GM10266 (cell line): ENCODE data around the gene CTDP1.

Experiments
- DNase-seq: peaks from one replicate; pipeline ENCODE4 v3.0.0; 2012; ENCODE audit errors: extremely low spot score
- TF ChIP-seq, protein P1 (sequence below): IDR thresholded peaks from 2 replicates; pipeline ENCODE4 v1.5.1; 2012; ENCODE audit warnings: mild to moderate bottlenecking, low read depth; ENCODE audit not compliant: control insufficient read depth, insufficient read depth; ENCODE audit errors: missing control alignments

Gene CTDP1

DNA sequence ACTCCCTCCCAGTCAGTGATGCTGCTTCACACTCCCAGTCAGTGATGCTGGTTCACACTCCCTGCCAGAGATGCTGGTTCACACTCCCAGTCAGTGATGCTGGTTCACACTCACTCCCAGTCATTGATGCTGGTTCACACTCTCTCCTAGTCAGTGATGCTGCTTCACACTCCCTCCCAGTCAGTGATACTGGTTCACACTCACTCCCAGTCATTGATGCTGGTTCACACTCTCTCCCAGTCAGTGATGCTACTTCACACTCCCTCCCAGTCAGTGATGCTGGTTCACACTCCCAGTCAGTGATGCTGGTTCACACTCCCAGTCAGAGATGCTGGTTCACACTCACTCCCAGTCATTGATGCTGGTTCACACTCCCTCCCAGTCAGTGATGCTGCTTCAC, 83.8 kb downstream of the CTDP1 start:
- TF ChIP-seq, protein P1, sequence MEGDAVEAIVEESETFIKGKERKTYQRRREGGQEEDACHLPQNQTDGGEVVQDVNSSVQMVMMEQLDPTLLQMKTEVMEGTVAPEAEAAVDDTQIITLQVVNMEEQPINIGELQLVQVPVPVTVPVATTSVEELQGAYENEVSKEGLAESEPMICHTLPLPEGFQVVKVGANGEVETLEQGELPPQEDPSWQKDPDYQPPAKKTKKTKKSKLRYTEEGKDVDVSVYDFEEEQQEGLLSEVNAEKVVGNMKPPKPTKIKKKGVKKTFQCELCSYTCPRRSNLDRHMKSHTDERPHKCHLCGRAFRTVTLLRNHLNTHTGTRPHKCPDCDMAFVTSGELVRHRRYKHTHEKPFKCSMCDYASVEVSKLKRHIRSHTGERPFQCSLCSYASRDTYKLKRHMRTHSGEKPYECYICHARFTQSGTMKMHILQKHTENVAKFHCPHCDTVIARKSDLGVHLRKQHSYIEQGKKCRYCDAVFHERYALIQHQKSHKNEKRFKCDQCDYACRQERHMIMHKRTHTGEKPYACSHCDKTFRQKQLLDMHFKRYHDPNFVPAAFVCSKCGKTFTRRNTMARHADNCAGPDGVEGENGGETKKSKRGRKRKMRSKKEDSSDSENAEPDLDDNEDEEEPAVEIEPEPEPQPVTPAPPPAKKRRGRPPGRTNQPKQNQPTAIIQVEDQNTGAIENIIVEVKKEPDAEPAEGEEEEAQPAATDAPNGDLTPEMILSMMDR: no peak
- no peak for DNase-seq

GRCh38 chr18:79764131-79764530, 84.5 kb downstream of the CTDP1 start:
- TF ChIP-seq, protein P1: no peak
- DNase-seq: no peak

DNA sequence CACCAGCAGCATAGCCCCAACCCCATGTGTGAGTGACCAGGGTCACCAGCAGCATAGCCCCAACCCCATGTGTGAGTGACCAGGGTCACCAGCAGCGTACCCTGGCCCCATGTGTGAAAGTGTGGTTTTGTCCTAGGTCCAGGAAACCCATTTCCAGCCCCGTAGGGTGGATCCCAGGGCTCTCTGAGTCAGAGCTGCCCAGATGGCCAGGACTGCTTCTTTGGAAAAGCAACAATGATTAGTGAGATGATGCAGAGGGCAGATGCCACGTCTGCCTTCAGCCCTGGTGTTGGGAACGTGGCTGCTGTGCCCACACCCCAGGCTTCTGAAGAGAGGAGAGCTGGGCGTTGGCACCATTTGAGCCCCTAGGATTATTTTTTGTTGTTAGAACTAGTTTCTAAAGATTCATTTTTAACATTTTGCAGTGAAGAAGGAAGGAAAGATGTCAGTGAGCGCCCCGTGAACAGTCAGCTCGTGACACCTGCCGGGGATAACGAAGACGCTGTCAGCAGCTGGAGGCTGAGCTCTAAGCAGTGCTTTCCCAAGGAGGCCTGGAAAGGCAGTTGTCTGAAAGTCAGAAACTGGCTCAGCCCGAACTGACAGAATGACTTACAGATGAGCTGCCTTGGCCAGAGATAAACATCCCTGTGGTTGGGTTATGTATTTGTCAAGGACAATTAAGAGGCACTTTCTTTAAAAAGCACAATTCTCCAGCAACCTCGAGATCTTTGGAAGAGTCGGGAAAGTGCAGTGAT, 86.1 kb downstream of the CTDP1 start:
- no peak for DNase-seq
- TF ChIP-seq, protein P1: no peak

DNA sequence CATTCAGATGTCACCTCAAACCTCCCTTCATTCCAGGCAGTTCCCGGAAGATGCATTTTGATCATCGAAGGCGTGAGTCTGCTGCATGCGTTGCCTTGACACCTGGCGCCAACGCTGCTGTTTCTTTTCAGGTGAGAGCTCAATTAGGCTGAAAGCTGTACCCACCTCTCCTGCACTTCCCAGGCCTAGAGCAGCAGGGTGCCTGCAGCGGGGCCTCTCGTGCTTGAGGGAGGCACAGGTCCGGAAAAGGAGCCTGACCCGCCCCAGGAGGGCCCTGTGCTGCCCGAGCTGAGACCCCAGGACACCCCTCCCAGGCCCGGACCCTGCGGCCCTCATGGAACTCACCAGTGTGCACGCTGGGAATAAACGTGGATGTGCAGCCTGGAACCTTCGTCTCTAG, 86.7 kb downstream of the CTDP1 start:
- no peak for DNase-seq
- TF ChIP-seq, protein P1: no peak

GRCh38 chr18:79768745-79769144, 89.1 kb downstream of the CTDP1 start:
- DNase-seq: no peak
- TF ChIP-seq, protein P1: no peak

DNA sequence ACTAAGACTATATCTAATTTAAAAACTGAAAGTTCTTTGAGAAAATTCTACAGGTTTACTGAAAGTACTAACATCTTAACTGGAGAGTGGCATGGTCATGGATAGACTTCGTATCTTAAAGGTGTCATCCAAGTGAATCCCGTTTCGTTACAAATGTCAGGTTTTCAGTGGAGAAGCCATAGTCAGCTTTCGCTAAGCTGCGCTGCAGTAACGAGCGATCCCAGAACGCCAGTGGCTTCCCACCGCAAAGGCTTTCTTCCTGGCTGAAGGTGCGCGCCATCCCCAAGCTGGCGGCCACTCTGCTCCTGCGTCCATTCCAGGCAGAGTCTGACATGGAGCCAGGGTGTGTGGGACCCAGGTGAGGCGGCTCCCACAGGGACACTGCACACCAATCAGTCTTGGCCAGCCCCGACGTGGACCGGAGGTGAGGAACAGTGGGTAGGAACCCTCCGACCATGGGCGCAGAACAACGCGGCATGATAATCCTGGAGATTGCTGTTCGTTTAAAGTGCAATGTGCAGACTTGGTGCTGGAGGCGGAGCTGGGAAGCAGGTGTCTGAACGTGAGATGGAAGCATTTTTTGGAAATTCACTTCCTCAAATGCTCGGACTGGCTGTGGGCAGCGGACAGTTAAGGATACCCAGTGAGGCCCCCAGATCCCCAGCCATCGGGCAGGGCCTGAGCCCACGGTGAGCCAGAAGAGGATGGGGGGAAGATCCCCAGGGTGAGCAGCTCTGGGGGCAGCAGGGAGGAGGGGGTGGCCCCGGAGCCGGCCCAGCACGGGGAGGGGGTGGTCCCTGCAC, 90.3 kb downstream of the CTDP1 start:
- no peak for DNase-seq
- TF ChIP-seq, protein P1: no peak

DNA sequence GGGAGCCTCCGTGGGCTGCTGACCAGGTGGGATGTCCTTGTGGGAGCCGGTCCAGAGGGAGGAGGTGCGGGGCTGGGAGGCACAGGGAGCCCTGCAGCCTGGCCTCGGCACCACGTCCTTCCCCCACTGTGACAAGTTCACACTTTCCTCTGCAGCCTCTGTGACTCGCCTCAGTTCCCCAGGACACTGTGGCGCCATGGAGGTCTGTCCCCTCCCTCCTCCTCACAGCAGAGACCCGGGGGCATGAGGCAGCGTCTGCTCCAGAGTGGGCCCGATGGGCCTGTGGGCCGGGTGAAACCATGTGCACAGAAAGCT, 90.9 kb downstream of the CTDP1 start:
- TF ChIP-seq, protein P1: no peak
- DNase-seq: no peak
